ENCODE results near the gene RETREG3. TPM values are rescaled to one million over a fixed set of nuclear protein-coding genes. Genes with fewer than 3 reads are reported as not detected.

The RETREG3 gene
- total and polyA plus RNA-seq, 2 of the 13 experiments (the other 11 are each of a cell fraction or from before 2014, with no cell fraction given), result 47.0 to 55.8 TPM

- TF ChIP-seq MEIS1 (CRISPR knock-in tag; IDR thresholded peaks at IDR 0.05; ENCODE audit: borderline replicate concordance) (peak; percentile 61; the same call in 1 of the 2 replicates), ATF3 (CRISPR knock-in tag; IDR thresholded peaks at IDR 0.05) (0 out of 2 replicates have a peak, but pooled peaks have one; percentile 44), SALL2 (CRISPR knock-in tag; IDR thresholded peaks at IDR 0.05) (peak; percentile 20; the same call in 1 of the 2 replicates), NR0B2 (CRISPR knock-in tag; IDR thresholded peaks at IDR 0.05) (no peak), GABPA (IDR thresholded peaks at IDR 0.05; ENCODE audit: low read depth, low read length) (no peak), GABPA (CRISPR knock-in tag; IDR thresholded peaks at IDR 0.05; ENCODE audit: low read depth) (peak; percentile 98), FOXJ3 (CRISPR knock-in tag; IDR thresholded peaks at IDR 0.05; ENCODE audit: borderline replicate concordance) (0 out of 2 replicates have a peak, but pooled peaks have one; percentile 39), ISX (CRISPR knock-in tag; conservative IDR thresholded peaks at IDR 0.05) (no peak; the same call in 1 of the 2 replicates), BRCA1 (CRISPR knock-in tag; IDR thresholded peaks at IDR 0.05) (peak; percentile 26; the same call in 1 of the 2 replicates), ZNF335 (CRISPR knock-in tag; IDR thresholded peaks at IDR 0.05) (no peak; the same call in none of the 2 replicates), STAT6 (CRISPR knock-in tag; IDR thresholded peaks at IDR 0.05; ENCODE audit: borderline replicate concordance) (peak; percentile 73; the same call in 1 of the 2 replicates), ZXDC (CRISPR knock-in tag; IDR thresholded peaks at IDR 0.05) (no peak; the same call in 1 of the 2 replicates), HMGXB3 (CRISPR knock-in tag; IDR thresholded peaks at IDR 0.05; ENCODE audit: borderline replicate concordance) (peak; percentile 91), ZNF816 (CRISPR knock-in tag; IDR thresholded peaks at IDR 0.05; ENCODE audit: borderline replicate concordance) (peak; percentile 46; the same call in 1 of the 2 replicates), ZNF598 (CRISPR knock-in tag; IDR thresholded peaks at IDR 0.05; ENCODE audit: borderline replicate concordance) (no peak), TCF12 (IDR thresholded peaks at IDR 0.05) (no peak), TCF12 (CRISPR knock-in tag; IDR thresholded peaks at IDR 0.05) (no peak; the same call in 1 of the 2 replicates)
Observed at GRCh38 chr17:42561897-42562387, 47.2 kb downstream of the RETREG3 start, which contains the start of gene COASY (continued).

Measured in HepG2 (cell line).